Ammon's horn (tissue), 1 donor: ENCODE data around the gene ENTR1.
A peak's percentile ranks its signal among the peaks of the same experiment; 100 is the strongest.
"Not testable (repeated sequence)": the region's sequence is repeated elsewhere in the genome, so short reads cannot be mapped to it uniquely, and the experiment has no call there.

ENCODE experiments used
- DNase-seq: peaks from one replicate; pipeline ENCODE4 v3.0.0-alpha.2; 2016; ENCODE audit warnings: low spot score

ENTR1 gene

GRCh38 chr9:136419092-136419420 lies 8.6 kb upstream of the ENTR1 start:
- no peak for DNase-seq

GRCh38 chr9:136418182-136419091 lies 8.0 kb upstream of the ENTR1 start:
- DNase-seq = no peak

GRCh38 chr9:136416914-136417313 lies 6.5 kb upstream of the ENTR1 start:
- DNase-seq = no peak

- DNase-seq = no peak
Measured at GRCh38 chr9:136416427-136416826, 6.0 kb upstream of the ENTR1 start.

GRCh38 chr9:136412962-136413361 lies 2.5 kb upstream of the ENTR1 start:
- no peak for DNase-seq

GRCh38 chr9:136411378-136411777 lies 964 bp upstream of the ENTR1 start:
- no peak for DNase-seq

GRCh38 chr9:136409557-136410455 lies 608 bp downstream of the ENTR1 start:
- no peak for DNase-seq

GRCh38 chr9:136407911-136408310 lies 2.5 kb downstream of the ENTR1 start:
- DNase-seq = no peak

GRCh38 chr9:136407061-136407460 lies 3.4 kb downstream of the ENTR1 start:
- DNase-seq = not testable (repeated sequence)

- not testable (repeated sequence) for DNase-seq
Measured at GRCh38 chr9:136405904-136406303, 4.5 kb downstream of the ENTR1 start.

GRCh38 chr9:136405481-136405880 lies 4.9 kb downstream of the ENTR1 start:
- DNase-seq = no peak

GRCh38 chr9:136404801-136405136 lies 5.6 kb downstream of the ENTR1 start:
- no peak for DNase-seq

GRCh38 chr9:136403915-136404800 lies 6.3 kb downstream of the ENTR1 start:
- no peak for DNase-seq

- DNase-seq = no peak
Measured at GRCh38 chr9:136403538-136403914, 6.9 kb downstream of the ENTR1 start.

GRCh38 chr9:136402067-136402466 lies 8.3 kb downstream of the ENTR1 start:
- DNase-seq = no peak

GRCh38 chr9:136401173-136401922 lies 9.1 kb downstream of the ENTR1 start:
- DNase-seq = no peak

- peak; percentile 83 for DNase-seq
Measured at GRCh38 chr9:136400038-136400834, 10.2 kb downstream of the ENTR1 start, which contains the start of gene SNAPC4. TSS of gene SNAPC4 (minus strand) at chr9:136400170. CDS start at chr9:136398428, 1,742 bp downstream.

GRCh38 chr9:136399176-136400037 lies 11.0 kb downstream of the ENTR1 start:
- DNase-seq = no peak

- no peak for DNase-seq
Measured at GRCh38 chr9:136398286-136398685, 12.1 kb downstream of the ENTR1 start.
